K562 (cell line): Measurements from ENCODE around the gene IGF1R. TPM values are rescaled to one million over a fixed set of nuclear protein-coding genes. Genes with fewer than 3 reads are reported as not detected.
A peak's percentile ranks its signal among the peaks of the same experiment; 100 is the strongest.
"Not testable (repeated sequence)": the region's sequence is repeated elsewhere in the genome, so short reads cannot be mapped to it uniquely, and the experiment has no call there.

Experiments
- ATAC-seq: fragments of 200-7000 bp; cut with Tn5 transposase; 3 replicates; pipeline ENCODE4 v1.9.1; 2020; ENCODE audit warnings: moderate library complexity
- BruUV-seq: library from RNA; stranded (reverse); fragments of 400-500 nt; replicated peaks from 2 replicates; lab custom pipeline; 2021; lab: Mats Ljungman, UMichigan
- CTCF ChIA-PET: fragments of 300-600 bp; formaldehyde crosslinking; extraction: SDS; loops from one replicate; lab custom pipeline; 2021; ENCODE audit warnings: low intra/inter-chr PET ratio; lab: Yijun Ruan, JAX
- POLR2A ChIA-PET: fragments of 300-600, 350-650 bp; sonication (Branson Sonifier 250); formaldehyde crosslinking; extraction: SDS; loops from one replicate; lab custom pipeline; 2021; ENCODE audit warnings: antibody characterized with exemption, inconsistent platforms; lab: Yijun Ruan, JAX
- DNase-seq, 4 experiments: peaks; one replicate each; pipeline versions ENCODE4 v3.0.0 to v3.0.0-alpha.2; 2011 to 2018; ENCODE audit warnings: low spot score in 3 of 4, mixed read lengths in 3 of 4; ENCODE audit errors: extremely low read depth in 1 of 4
- FAIRE-seq: peaks from 2 replicates; lab custom pipeline; 2011; peaks lifted over from hg19 to GRCh38; lab: Jason Lieb, UNC
- H2AFZ ChIP-seq: 2 replicates; pipeline ENCODE4 v1.6.0; 2011; ENCODE audit warnings: low read depth, low read length, control low read depth, inconsistent platforms
- H3K27ac ChIP-seq: fragments of 200-600 bp; 3 replicates; pipeline ENCODE4 v1.8.0; 2011; ENCODE audit warnings: low read depth, mild to moderate bottlenecking, control low read depth, inconsistent platforms, low read length, moderate library complexity, mixed read lengths; ENCODE audit errors: extremely low read depth
- H3K27me3 ChIP-seq, 2 experiments: fragments of 300-600 bp in 1 of 2; 2 replicates in 1 of 2; 3 replicates in 1 of 2; pipeline versions ENCODE4 v1.6.0 to v1.8.0; 2011; ENCODE audit warnings: inconsistent platforms in 2 of 2, low read length in 2 of 2, mild to moderate bottlenecking in 1 of 2, mixed read lengths in 1 of 2, moderate library complexity in 1 of 2; ENCODE audit not compliant: control insufficient read depth in 2 of 2, insufficient read depth in 2 of 2
- H3K36me3 ChIP-seq: fragments of 300-600 bp; 3 replicates; pipeline ENCODE4 v1.8.0; 2011; ENCODE audit warnings: mild to moderate bottlenecking, low read length, inconsistent platforms; ENCODE audit not compliant: control insufficient read depth, insufficient read depth
- H3K4me1 ChIP-seq, 2 experiments: fragments of 200-600 bp in 1 of 2; replicated peaks in 1 of 2; 2 replicates in 1 of 2; 3 replicates in 1 of 2; pipeline versions ENCODE4 v1.5.1 to v1.8.0; 2011; ENCODE audit warnings: inconsistent platforms in 2 of 2, low read length in 2 of 2, mild to moderate bottlenecking in 1 of 2, mixed read lengths in 1 of 2, moderate library complexity in 1 of 2; ENCODE audit not compliant: control insufficient read depth in 2 of 2, insufficient read depth in 2 of 2
- H3K4me2 ChIP-seq: 2 replicates; pipeline ENCODE4 v1.6.1; 2011; ENCODE audit warnings: low read length, control low read depth, inconsistent platforms, mixed read lengths; ENCODE audit not compliant: insufficient read depth
- H3K4me3 ChIP-seq: fragments of 200-600 bp; sonication (generic), shearing (Covaris generic); 2 replicates; pipeline ENCODE4 v1.5.1; 2016; ENCODE audit warnings: control low read depth, inconsistent platforms
- H3K79me2 ChIP-seq: fragments of 200-600 bp; 3 replicates; pipeline ENCODE4 v1.8.0; 2011; ENCODE audit warnings: low read length, inconsistent platforms; ENCODE audit not compliant: control insufficient read depth, insufficient read depth
- H3K9ac ChIP-seq, 2 experiments: 2 replicates each; pipeline versions ENCODE4 v1.6.0 to v1.6.1; 2011; ENCODE audit warnings: low read depth in 2 of 2, low read length in 2 of 2, control low read depth in 1 of 2, inconsistent platforms in 1 of 2, mild to moderate bottlenecking in 1 of 2, mixed read lengths in 1 of 2; ENCODE audit not compliant: insufficient read depth in 1 of 2
- H3K9me1 ChIP-seq: one replicate; pipeline ENCODE4 v1.6.0; 2011; ENCODE audit warnings: inconsistent platforms, mild to moderate bottlenecking, low read length, moderate library complexity; ENCODE audit not compliant: control insufficient read depth, insufficient read depth
- H3K9me3 ChIP-seq: replicated peaks from 2 replicates; pipeline ENCODE4 v1.5.1; 2011; ENCODE audit warnings: low read depth, low read length, inconsistent platforms; ENCODE audit not compliant: control insufficient read depth, insufficient read depth
- H4K20me1 ChIP-seq: replicated peaks from 2 replicates; pipeline ENCODE4 v1.6.1; 2011; ENCODE audit warnings: low read length, inconsistent platforms, mixed read lengths; ENCODE audit not compliant: control insufficient read depth, insufficient read depth
- E2F6 ChIP-seq, 2 experiments: IDR thresholded peaks; 2 replicates each; pipeline ENCODE4 v1.6.1; 2011; ENCODE audit warnings: borderline replicate concordance in 1 of 2, control low read depth in 1 of 2, low read depth in 1 of 2, low read length in 1 of 2, mild to moderate bottlenecking in 1 of 2, mixed read lengths in 1 of 2, moderate library complexity in 1 of 2; ENCODE audit not compliant: insufficient read depth in 1 of 2, insufficient read length in 1 of 2, poor library complexity in 1 of 2, severe bottlenecking in 1 of 2; ENCODE audit errors: extremely low read depth in 1 of 2
- ELK3 ChIP-seq: fragments of 450-650 bp; formaldehyde crosslinking; IDR thresholded peaks from 2 replicates; pipeline ENCODE4 v1.4.0; 2020; ENCODE audit warnings: mild to moderate bottlenecking
- ERF ChIP-seq: fragments of 450-650 bp; formaldehyde crosslinking; IDR thresholded peaks from 2 replicates; pipeline ENCODE4 v1.4.0; 2020; ENCODE audit warnings: mild to moderate bottlenecking, mixed read lengths
- HDAC6 ChIP-seq: IDR thresholded peaks from 2 replicates; pipeline ENCODE4 v1.6.1; 2012; ENCODE audit warnings: low read depth, mild to moderate bottlenecking, control low read depth, inconsistent platforms, low read length, moderate library complexity
- KHSRP ChIP-seq: fragments of 450-650 bp; IDR thresholded peaks from 2 replicates; pipeline ENCODE4 v1.6.1; 2017
- MEIS2 ChIP-seq: fragments of 450-650 bp; IDR thresholded peaks from 2 replicates; pipeline ENCODE4 v1.6.1; 2014; ENCODE audit warnings: mild to moderate bottlenecking; ENCODE audit not compliant: partially characterized antibody
- MTA3 ChIP-seq: fragments of 450-650 bp; formaldehyde crosslinking; IDR thresholded peaks from 2 replicates; pipeline ENCODE4 v1.6.1; 2017; ENCODE audit warnings: mild to moderate bottlenecking, borderline replicate concordance
- RNF2 ChIP-seq: sonication (generic); IDR thresholded peaks from 2 replicates; pipeline ENCODE4 v1.6.1; 2016
- SIX5 ChIP-seq, 2 experiments: IDR thresholded peaks; 2 replicates each; pipeline ENCODE4 v1.6.1; 2011; ENCODE audit warnings: low read length in 2 of 2, borderline replicate concordance in 1 of 2, low read depth in 1 of 2, mild to moderate bottlenecking in 1 of 2, moderate library complexity in 1 of 2; ENCODE audit not compliant: insufficient read depth in 1 of 2
- ZFP1 ChIP-seq: fragments of 450-650 bp; formaldehyde crosslinking; IDR thresholded peaks from 2 replicates; pipeline ENCODE4 v1.4.0; 2020; ENCODE audit warnings: mild to moderate bottlenecking, mixed read lengths
- ZNF140 ChIP-seq: fragments of 250-450 bp; sonication (Bioruptor Pico); IDR thresholded peaks from 2 replicates; pipeline ENCODE4 v1.8.0; 2021; ENCODE audit warnings: moderate library complexity, mild to moderate bottlenecking, inconsistent platforms
- ZSCAN29 ChIP-seq: fragments of 450-650 bp; IDR thresholded peaks from 2 replicates; pipeline ENCODE4 v1.6.1; 2017
- WGBS: fragments of 100-300 bp; shearing (Covaris generic); methylation state at CpG from one replicate; pipeline ENCODE4 v1.1.6; 2016; ENCODE audit warnings: low coverage, mixed read lengths; ENCODE audit not compliant: insufficient coverage; ENCODE audit errors: missing lambda C conversion rate; 5-methylcytosine and 5-hydroxymethylcytosine counted together
- in situ Hi-C: fragments of 300-500 bp; cut with MboI; formaldehyde crosslinking; loops from 4 replicates; pipeline ENCODE4 v1.15.0; 2018; ENCODE audit warnings: inconsistent platforms, mixed read lengths
- intact Hi-C: fragments of 100-400 bp; cut with micrococcal nuclease; formaldehyde crosslinking; loops from 2 replicates; pipeline ENCODE4 v1.14.2; 2022
- polyA plus RNA-seq, 8 experiments: library from polyadenylated mRNA; depleted of rRNA in 4 of 8; stranded (reverse) in 5 of 8; unstranded in 3 of 8; fragments of >200 nt; fragmentation: Nextera tagmentation in 2 of 8; fragmentation: Illumina TruSeq in 1 of 8; extraction: Ambion mirVana in 2 of 8; extraction: Trizol in 1 of 8; gene quantifications; 2 replicates each; pipeline versions ENCODE4 v1.2.1 to v1.2.3, GENCODE V29; 2011 to 2014; ENCODE audit warnings: inconsistent platforms in 1 of 8, missing spikeins in 1 of 8
- total RNA-seq, 7 experiments: library from RNA; depleted of rRNA in 6 of 7; stranded (reverse); fragments of >200 nt in 6 of 7; fragmentation: Illumina TruSeq in 2 of 7; extraction: Trizol in 2 of 7; gene quantifications; 2 replicates each; pipeline versions ENCODE4 v1.2.1 to v1.2.3, GENCODE V29; 2011 to 2021; ENCODE audit warnings: low replicate concordance in 1 of 7

IGF1R gene
- total and polyA plus RNA-seq, 9 of the 15 experiments (the other 6 are each of a cell fraction or from before 2014, with no cell fraction given), result 0.35 to 8.0 (median 1.6) TPM

GRCh38 chr15:99004998-99005974 lies 356.9 kb downstream of the IGF1R start:
- ATAC-seq, H3K79me2 ChIP-seq, H3K4me1 ChIP-seq, H3K27ac ChIP-seq, H4K20me1 ChIP-seq, DNase-seq, H3K9ac ChIP-seq, POLR2A ChIA-PET, H3K9me1 ChIP-seq, CTCF ChIA-PET, H3K36me3 ChIP-seq, H3K9me3 ChIP-seq, BruUV-seq, FAIRE-seq, H3K4me2 ChIP-seq, intact Hi-C loops, H3K4me3 ChIP-seq, H2AFZ ChIP-seq: not testable (repeated sequence)
- WGBS, result 3% methylated on average over 25 of the region's 38 CpGs
- in situ Hi-C loops, result loop anchor here (10.0 kb wide), 1 partner anchor 900 kb away; no protein-coding TSS in a partner anchor
- H3K27me3 ChIP-seq, result peaks cover 9 to 26% of the 10 kb centered on the region in 2 experiments; a peak in 4 of 5 replicates

DNA sequence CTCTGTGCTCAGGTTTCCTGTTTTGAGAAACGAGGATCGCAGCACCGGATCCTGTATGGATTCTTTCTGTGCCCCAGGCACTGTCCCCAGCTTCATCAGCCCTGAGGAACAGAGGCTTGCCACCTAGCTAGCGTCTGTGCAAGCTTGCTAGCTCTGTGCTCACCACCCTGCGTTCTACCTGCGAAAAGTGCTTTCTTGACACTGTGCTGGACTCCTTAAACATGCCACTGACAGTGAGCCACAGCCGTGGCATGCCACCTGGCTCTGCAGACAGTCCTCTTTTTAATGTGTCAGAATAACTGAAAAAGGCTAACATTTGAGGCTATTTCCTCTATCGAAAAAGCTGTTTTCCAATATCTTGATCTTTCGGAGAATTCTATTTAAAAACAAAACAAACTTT lies 357.8 kb downstream of the IGF1R start:
- BruUV-seq, result no TSS peak
- 0 out of 3 replicates have a peak, but pooled peaks have one; percentile 23 for ATAC-seq
- no peak for DNase-seq
- H3K27ac ChIP-seq, result no peak overlapping the region
- ChIA-PET CTCF (no interaction called here), POLR2A (no interaction called here)
- no peaks in the 10 kb centered on the region for H3K9me1 ChIP-seq
- no peaks in the 10 kb centered on the region for H3K36me3 ChIP-seq
- no peak overlapping the region for H2AFZ ChIP-seq
- no peak overlapping the region for H3K4me3 ChIP-seq
- H3K79me2 ChIP-seq, result no peaks in the 10 kb centered on the region
- H4K20me1 ChIP-seq, result no peaks in the 10 kb centered on the region
- H3K9ac ChIP-seq, result no peak overlapping the region
- no peaks in the 10 kb centered on the region for H3K9me3 ChIP-seq
- intact Hi-C loops, result no loop called here
- WGBS, result 5% methylated on average over 9 of the region's 9 CpGs
- H3K4me1 ChIP-seq, result no peaks in the 10 kb centered on the region; a peak in 2 of 5 replicates
- in situ Hi-C loops, result loop anchor here (10.0 kb wide), 1 partner anchor 901 kb away; no protein-coding TSS in a partner anchor
- no peak overlapping the region for H3K4me2 ChIP-seq
- no peak for FAIRE-seq
- peaks cover 9 to 26% of the 10 kb centered on the region in 2 experiments; a peak in 4 of 5 replicates for H3K27me3 ChIP-seq
- TF ChIP-seq SIX5 (IDR thresholded peaks at IDR 0.05; ENCODE audit: borderline replicate concordance in 1 of 2, insufficient read depth in 1 of 2, low read depth in 1 of 2, low read length in 2 of 2) (no peak), ELK3 (CRISPR knock-in tag) (no peak), RNF2 (no peak), HDAC6 (no peak), ZFP1 (CRISPR knock-in tag) (no peak), KHSRP (no peak), MTA3 (no peak), ZNF140 (CRISPR knock-in tag) (no peak), ERF (no peak), MEIS2 (no peak), ZSCAN29 (no peak), E2F6 (IDR thresholded peaks at IDR 0.05; ENCODE audit: borderline replicate concordance in 1 of 2, extremely low read depth in 1 of 2, insufficient read depth in 1 of 2, insufficient read length in 1 of 2, low read depth in 1 of 2, low read length in 1 of 2, poor library complexity in 1 of 2, severe bottlenecking in 1 of 2) (no peak)
